Activated CD8-positive, alpha-beta T cell treated with anti-CD3 and anti-CD28 coated beads, Interleukin-2, amount 10 ng/mL, durations not matched to agents 7 days and 5 days (primary cell): ENCODE data around the gene GALNT10. TPM values are rescaled to one million over a fixed set of nuclear protein-coding genes. Genes with fewer than 3 reads are reported as not detected.
A peak's percentile ranks its signal among the peaks of the same experiment; 100 is the strongest.

ENCODE experiments used
- ATAC-seq: fragments of 150-1000 bp; cut with Tn5 transposase; one replicate; pipeline ENCODE4 v1.10.0; 2021; ENCODE audit warnings: moderate library complexity
- CTCF ChIA-PET: fragments of 350-600 bp; sonication (Branson Sonifier 250); formaldehyde crosslinking; loops from one replicate; lab custom pipeline; 2021; ENCODE audit warnings: antibody characterized with exemption; lab: Charles Lee
- POLR2A ChIA-PET: fragments of 350-600 bp; sonication (Branson Sonifier 250); formaldehyde crosslinking; loops from one replicate; lab custom pipeline; 2021; ENCODE audit warnings: antibody characterized with exemption; lab: Charles Lee
- DNase-seq: peaks from one replicate; pipeline ENCODE4 v3.0.0-alpha.2; 2020
- H3K27ac Mint-ChIP-seq: one replicate; pipeline ENCODE4 v1.8.0; 2021; ENCODE audit warnings: mild to moderate bottlenecking, mixed read lengths
- H3K27me3 Mint-ChIP-seq: one replicate; pipeline ENCODE4 v1.8.0; 2021; ENCODE audit warnings: low read depth, mixed read lengths
- H3K36me3 Mint-ChIP-seq: one replicate; pipeline ENCODE4 v1.8.0; 2021; ENCODE audit warnings: low read depth, mixed read lengths
- H3K4me1 Mint-ChIP-seq: one replicate; pipeline ENCODE4 v1.8.0; 2021; ENCODE audit warnings: low read depth, mixed read lengths
- H3K4me3 Mint-ChIP-seq: one replicate; pipeline ENCODE4 v1.8.0; 2021; ENCODE audit warnings: mild to moderate bottlenecking, mixed read lengths
- H3K9me3 Mint-ChIP-seq: one replicate; pipeline ENCODE4 v1.8.0; 2022; ENCODE audit warnings: mixed read lengths; ENCODE audit not compliant: insufficient read depth
- microRNA-seq: library from miRNA; unstranded; fragments of <30 nt; microRNA quantifications from one replicate; pipeline ENCODE4 v1.2.0, GENCODE V29; 2022
- total RNA-seq, 2 experiments: library from RNA; stranded (reverse); gene quantifications; one replicate each; pipeline ENCODE4 v1.2.3, GENCODE V29; 2021

The GALNT10 gene
- total RNA-seq, 2 experiments from 2014 or later = 21.6 to 23.7 TPM

GRCh38 chr5:154465169-154465568, 274.6 kb downstream of the GALNT10 start:
- Mint-ChIP-seq H3K4me3 (no peak overlapping the region), H3K27me3 (peaks cover 14% of the 10 kb centered on the region), H3K4me1 (no peaks in the 10 kb centered on the region), H3K36me3 (no peaks in the 10 kb centered on the region), H3K9me3 (no peaks in the 10 kb centered on the region), H3K27ac (no peak overlapping the region)
- DNase-seq = no peak
- CTCF ChIA-PET = interaction anchor here (2.5 to 3.1 kb wide), 2 partner anchors 15 to 147 kb away, joined by 9 to 19 read pairs; no protein-coding TSS in a partner anchor
- POLR2A ChIA-PET = no interaction called here
- no peak for ATAC-seq

- CTCF ChIA-PET = interaction anchor here (0.9 to 3.1 kb wide), 8 partner anchors 9 to 394 kb away, joined by 3 to 19 read pairs (median 7); no protein-coding TSS in a partner anchor
- H3K27me3 Mint-ChIP-seq = peaks cover 24% of the 10 kb centered on the region
- no peak overlapping the region for H3K4me3 Mint-ChIP-seq
- DNase-seq (no peak), ATAC-seq (no peak)
- POLR2A ChIA-PET = interaction anchor here (0.7 kb wide), 1 partner anchor 75 kb away, joined by 3 read pairs; no protein-coding TSS in a partner anchor
- H3K4me1 Mint-ChIP-seq = no peaks in the 10 kb centered on the region
- no peak overlapping the region for H3K27ac Mint-ChIP-seq
- H3K36me3 Mint-ChIP-seq = no peaks in the 10 kb centered on the region
- no peaks in the 10 kb centered on the region for H3K9me3 Mint-ChIP-seq
Observed at GRCh38 chr5:154466147-154466546, 275.6 kb downstream of the GALNT10 start.

- no peaks in the 10 kb centered on the region for H3K9me3 Mint-ChIP-seq
Observed at GRCh38 chr5:154466671-154467070, 276.1 kb downstream of the GALNT10 start.

GRCh38 chr5:154467655-154468354, 277.3 kb downstream of the GALNT10 start:
- POLR2A ChIA-PET = no interaction called here

More at GRCh38 chr5:154466671-154467070, 276.1 kb downstream of the GALNT10 start:
- Mint-ChIP-seq H3K4me3 (no peak overlapping the region), H3K27me3 (peaks cover 29% of the 10 kb centered on the region), H3K4me1 (no peaks in the 10 kb centered on the region), H3K27ac (no peak overlapping the region), H3K36me3 (no peaks in the 10 kb centered on the region)
- POLR2A ChIA-PET = no interaction called here
- DNase-seq = no peak
- CTCF ChIA-PET = interaction anchor here (0.7 to 3.1 kb wide), 9 partner anchors 9 to 394 kb away, joined by 3 to 19 read pairs (median 6); no protein-coding TSS in a partner anchor
- no peak for ATAC-seq

GRCh38 chr5:154470137-154470536, 279.6 kb downstream of the GALNT10 start:
- Mint-ChIP-seq H3K36me3 (no peaks in the 10 kb centered on the region), H3K27me3 (peaks cover 55% of the 10 kb centered on the region), H3K27ac (no peak overlapping the region), H3K4me3 (no peak overlapping the region), H3K4me1 (peaks cover 19% of the 10 kb centered on the region), H3K9me3 (no peaks in the 10 kb centered on the region)
- DNase-seq = no peak
- no peak for ATAC-seq
- CTCF ChIA-PET = interaction anchor here (2.2 kb wide), 1 partner anchor 141 kb away, joined by 6 read pairs; no protein-coding TSS in a partner anchor
- POLR2A ChIA-PET = no interaction called here

More at GRCh38 chr5:154467655-154468354, 277.3 kb downstream of the GALNT10 start:
- H3K36me3 Mint-ChIP-seq = no peaks in the 10 kb centered on the region
- CTCF ChIA-PET = interaction anchor here (0.6 to 3.1 kb wide), 20 partner anchors 8 to 493 kb away, joined by 3 to 19 read pairs (median 4); no protein-coding TSS in a partner anchor
- H3K4me1 Mint-ChIP-seq = no peaks in the 10 kb centered on the region
- DNase-seq (peak; percentile 82), ATAC-seq (peak; percentile 98)
- H3K4me3 Mint-ChIP-seq = no peak overlapping the region
- H3K9me3 Mint-ChIP-seq = no peaks in the 10 kb centered on the region
- peaks cover 33% of the 10 kb centered on the region for H3K27me3 Mint-ChIP-seq
- no peak overlapping the region for H3K27ac Mint-ChIP-seq

Small RNA genes within 50 kb of the gene (microRNA-seq; reads per million reads assigned to microRNA genes)
- gene MIR1294 = 21.2 reads per million, percentile 36 among the genes with 10 or more reads in this experiment

Other genes starting within 250 kb of the GALNT10 start
- gene FAM114A2, start 151.8 kb upstream of the GALNT10 start, total RNA-seq = 10 to 100 TPM; 17.8 to 23.1 TPM
- gene MFAP3, start 151.8 kb upstream of the GALNT10 start, total RNA-seq = 10 to 100 TPM; 21.0 to 23.0 TPM